GM23248 (cell line): ENCODE measurements around the gene ATAD1. TPM values are rescaled to one million over a fixed set of nuclear protein-coding genes. Genes with fewer than 3 reads are reported as not detected.

Source experiments
- DNase-seq: peaks from one replicate; pipeline ENCODE4 v3.0.0-alpha.2; 2015
- H2AFZ ChIP-seq: fragments of 200-600 bp; sonication (generic); 2 replicates; pipeline ENCODE4 v1.6.1; 2016; ENCODE audit warnings: antibody characterized with exemption
- H3F3A ChIP-seq: fragments of 200-600 bp; sonication (generic); 2 replicates; pipeline ENCODE4 v1.6.1; 2016; ENCODE audit warnings: mild to moderate bottlenecking, antibody characterized with exemption, mixed run types; ENCODE audit not compliant: insufficient read depth
- H3K27ac ChIP-seq: fragments of 200-600 bp; sonication (generic); 2 replicates; pipeline ENCODE4 v1.5.1; 2016; ENCODE audit warnings: mild to moderate bottlenecking
- H3K27me3 ChIP-seq: fragments of 200-600 bp; sonication (generic); replicated peaks from 2 replicates; pipeline ENCODE4 v1.6.1; 2016; ENCODE audit warnings: mild to moderate bottlenecking; ENCODE audit not compliant: insufficient read depth
- H3K36me3 ChIP-seq: fragments of 200-600 bp; sonication (generic); 2 replicates; pipeline ENCODE4 v1.6.1; 2016; ENCODE audit warnings: low read depth, mild to moderate bottlenecking
- H3K4me1 ChIP-seq: fragments of 200-600 bp; sonication (generic); 2 replicates; pipeline ENCODE4 v1.6.1; 2016; ENCODE audit warnings: mild to moderate bottlenecking; ENCODE audit not compliant: insufficient read depth
- H3K4me2 ChIP-seq: fragments of 200-600 bp; sonication (generic); one replicate; pipeline ENCODE4 v1.6.1; 2016; ENCODE audit warnings: mild to moderate bottlenecking; ENCODE audit not compliant: unreplicated experiment
- H3K4me3 ChIP-seq: fragments of 200-600 bp; sonication (generic); 2 replicates; pipeline ENCODE4 v1.5.1; 2016; ENCODE audit warnings: mild to moderate bottlenecking
- H3K79me2 ChIP-seq: fragments of 200-600 bp; sonication (generic); 2 replicates; pipeline ENCODE4 v1.6.1; 2016; ENCODE audit warnings: mild to moderate bottlenecking; ENCODE audit not compliant: insufficient read depth
- H3K9ac ChIP-seq: fragments of 200-600 bp; sonication (generic); 2 replicates; pipeline ENCODE4 v1.6.1; 2016; ENCODE audit warnings: mild to moderate bottlenecking
- H3K9me2 ChIP-seq: fragments of 200-600 bp; sonication (generic); 2 replicates; pipeline ENCODE4 v1.6.1; 2016; ENCODE audit warnings: mixed run types, mild to moderate bottlenecking, moderate library complexity; ENCODE audit not compliant: insufficient read depth
- H3K9me3 ChIP-seq: fragments of 200-600 bp; sonication (generic); one replicate; pipeline ENCODE4 v1.6.1; 2017; ENCODE audit warnings: low read depth
- H4K20me1 ChIP-seq: fragments of 200-600 bp; sonication (generic); 2 replicates; pipeline ENCODE4 v1.6.0; 2016; ENCODE audit not compliant: insufficient read depth
- EZH2 ChIP-seq: fragments of 200-600 bp; sonication (generic); IDR thresholded peaks from 2 replicates; pipeline ENCODE4 v1.6.1; 2018; ENCODE audit warnings: antibody characterized with exemption, mild to moderate bottlenecking; ENCODE audit not compliant: insufficient read depth, poor library complexity, severe bottlenecking
- EZH2phosphoT487 ChIP-seq: fragments of 200-600 bp; sonication (generic); IDR thresholded peaks from 2 replicates; pipeline ENCODE4 v1.6.1; 2018; ENCODE audit warnings: antibody characterized with exemption, moderate library complexity, mild to moderate bottlenecking, low read depth; ENCODE audit not compliant: insufficient read depth
- WGBS, 2 experiments: methylation state at CpG; one replicate each; pipeline ENCODE4 v1.1.6; 2015 to 2017; ENCODE audit warnings: low lambda C conversion rate in 2 of 2, low coverage in 1 of 2; ENCODE audit errors: missing lambda C conversion rate in 2 of 2; 5-methylcytosine and 5-hydroxymethylcytosine counted together
- in situ Hi-C: fragments of 300-500 bp; cut with MboI; formaldehyde crosslinking; loops from 2 replicates; pipeline ENCODE4 v1.15.0; 2020
- polyA plus RNA-seq: library from polyadenylated mRNA; unstranded; fragments of >200 nt; fragmentation: Nextera tagmentation; extraction: Ambion mirVana; gene quantifications from 2 replicates; pipeline ENCODE4 v1.2.1, GENCODE V29; 2016
- total RNA-seq: library from RNA; depleted of rRNA; stranded (reverse); fragments of >200 nt; shearing (Covaris generic); gene quantifications from 2 replicates; pipeline ENCODE4 v1.2.3, GENCODE V29; 2014

The ATAD1 gene
- total and polyA plus RNA-seq, 2 experiments from 2014 or later, result 52.4 to 66.8 TPM

DNA sequence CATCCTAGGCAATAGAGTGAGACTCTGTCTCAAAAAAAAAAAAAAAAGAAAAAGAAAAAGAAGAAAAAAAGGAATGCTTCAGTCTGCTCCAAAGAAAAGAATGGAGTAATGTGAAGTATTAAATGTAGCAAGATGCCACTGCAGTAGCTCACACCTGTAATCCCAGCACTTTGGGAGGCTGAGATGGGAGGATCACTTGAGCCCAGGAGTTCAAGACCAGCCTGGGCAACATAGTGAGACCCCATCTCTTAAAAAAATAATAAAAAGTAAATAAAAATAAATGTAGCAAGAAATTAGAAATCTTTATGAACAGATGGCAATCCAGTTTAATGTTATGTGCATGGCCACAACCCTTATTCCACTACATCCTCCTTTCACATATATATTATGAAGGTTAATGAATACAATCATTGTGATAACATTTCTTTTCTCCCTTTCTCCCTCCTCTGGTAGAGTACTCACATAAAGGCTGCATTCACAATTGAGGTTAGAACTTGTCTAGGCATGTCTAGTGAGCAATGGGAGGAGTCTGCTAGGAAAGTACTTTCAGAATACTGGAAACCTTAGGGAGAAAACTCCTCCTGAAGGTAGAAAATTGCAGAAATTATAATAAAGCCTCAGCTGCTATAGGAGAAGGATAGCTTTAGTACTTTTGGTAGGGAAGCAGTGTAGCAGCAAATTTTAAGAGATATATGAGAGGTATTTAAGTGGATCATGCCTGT, 24.9 kb upstream of the ATAD1 start:
- DNase-seq, result peak; percentile 72
- peak overlapping the region; percentile 46 for H3K27ac ChIP-seq
- H3K9me2 ChIP-seq, result no peaks in the 10 kb centered on the region
- no peak overlapping the region for H3K4me3 ChIP-seq
- peak overlapping the region; percentile 55 for H2AFZ ChIP-seq
- 0 out of 2 replicates have a peak, but pooled peaks cover 3% of the 10 kb centered on the region for H3F3A ChIP-seq
- H3K36me3 ChIP-seq, result no peaks in the 10 kb centered on the region
- peak overlapping the region; percentile 10 for H3K9ac ChIP-seq
- in situ Hi-C loops, result no loop called here
- no peaks in the 10 kb centered on the region for H3K79me2 ChIP-seq
- H3K4me2 ChIP-seq, result peak overlapping the region; percentile 28
- peaks cover 27% of the 10 kb centered on the region for H3K4me1 ChIP-seq
- no peaks in the 10 kb centered on the region for H3K27me3 ChIP-seq
- H3K9me3 ChIP-seq, result no peaks in the 10 kb centered on the region
- no peaks in the 10 kb centered on the region for H4K20me1 ChIP-seq
- TF ChIP-seq EZH2phosphoT487 (no peak), EZH2 (no peak)

GRCh38 chr10:87842220-87842641, 24.2 kb upstream of the ATAD1 start:
- no peak overlapping the region for H3K4me3 ChIP-seq
- peak; percentile 23 for DNase-seq
- H2AFZ ChIP-seq, result no peak overlapping the region
- in situ Hi-C loops, result no loop called here
- TF ChIP-seq EZH2, result no peak
- TF ChIP-seq EZH2phosphoT487, result no peak
- H3K9me3 ChIP-seq, result no peaks in the 10 kb centered on the region
- peaks cover 22% of the 10 kb centered on the region; the same call in 1 of the 2 replicates for H3K4me1 ChIP-seq
- H3F3A ChIP-seq, result 0 out of 2 replicates have a peak, but pooled peaks cover 3% of the 10 kb centered on the region
- no peak overlapping the region for H3K9ac ChIP-seq
- no peaks in the 10 kb centered on the region for H3K27me3 ChIP-seq
- no peaks in the 10 kb centered on the region for H3K36me3 ChIP-seq
- no peaks in the 10 kb centered on the region for H4K20me1 ChIP-seq
- 0 out of 2 replicates have a peak overlapping the region, but pooled peaks have one; percentile 46 for H3K27ac ChIP-seq
- WGBS, 2 experiments, result 97 to 100% methylated on average over 1 of the region's 1 CpG
- no peak overlapping the region for H3K4me2 ChIP-seq
- no peaks in the 10 kb centered on the region for H3K9me2 ChIP-seq
- H3K79me2 ChIP-seq, result no peaks in the 10 kb centered on the region

- no peak overlapping the region for H3K4me3 ChIP-seq
- H3K79me2 ChIP-seq, result no peaks in the 10 kb centered on the region
- in situ Hi-C loops, result no loop called here
- H3K27me3 ChIP-seq, result no peaks in the 10 kb centered on the region
- H3K9me3 ChIP-seq, result no peaks in the 10 kb centered on the region
- no peaks in the 10 kb centered on the region for H4K20me1 ChIP-seq
- WGBS, 2 experiments, result 86 to 96% methylated on average over 3 of the region's 3 CpGs
- H3K27ac ChIP-seq, result no peak overlapping the region
- peak; percentile 11 for DNase-seq
- H3K9me2 ChIP-seq, result no peaks in the 10 kb centered on the region
- H3K36me3 ChIP-seq, result no peaks in the 10 kb centered on the region
- H2AFZ ChIP-seq, result no peak overlapping the region
- no peak for TF ChIP-seq EZH2
- TF ChIP-seq EZH2phosphoT487, result no peak
- 0 out of 2 replicates have a peak, but pooled peaks cover 3% of the 10 kb centered on the region for H3F3A ChIP-seq
- H3K4me2 ChIP-seq, result no peak overlapping the region
- no peak overlapping the region for H3K9ac ChIP-seq
- peaks cover 22% of the 10 kb centered on the region; the same call in 1 of the 2 replicates for H3K4me1 ChIP-seq
Measured at GRCh38 chr10:87841186-87841585, 23.2 kb upstream of the ATAD1 start.

DNA sequence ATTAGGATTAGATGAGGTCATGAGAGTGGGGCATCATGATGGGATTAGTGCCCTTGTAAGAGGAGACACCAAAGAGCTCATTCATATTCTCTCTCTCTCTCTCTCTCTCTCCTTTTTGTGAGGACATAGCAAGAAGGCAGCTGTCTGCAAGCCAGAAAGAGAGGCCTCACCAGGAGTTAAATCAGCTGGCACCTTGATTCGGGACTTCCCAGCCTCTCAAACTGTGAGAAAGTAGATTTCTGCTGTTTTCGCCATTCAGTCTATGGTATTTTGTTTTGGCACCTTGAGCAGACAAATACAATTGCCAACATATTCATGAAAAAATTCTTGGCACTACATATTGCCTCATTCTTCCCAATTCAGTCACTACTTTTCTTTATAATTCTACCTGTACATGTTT, 20.6 kb upstream of the ATAD1 start:
- no peaks in the 10 kb centered on the region for H3K27me3 ChIP-seq
- no peaks in the 10 kb centered on the region for H3K79me2 ChIP-seq
- TF ChIP-seq EZH2, result no peak
- TF ChIP-seq EZH2phosphoT487, result no peak
- H2AFZ ChIP-seq, result no peak overlapping the region
- no peaks in the 10 kb centered on the region for H3K9me2 ChIP-seq
- in situ Hi-C loops, result no loop called here
- H4K20me1 ChIP-seq, result no peaks in the 10 kb centered on the region
- H3K36me3 ChIP-seq, result no peaks in the 10 kb centered on the region
- no peak for DNase-seq
- H3K9me3 ChIP-seq, result no peaks in the 10 kb centered on the region
- no peak overlapping the region for H3K4me2 ChIP-seq
- H3K27ac ChIP-seq, result no peak overlapping the region
- H3K4me1 ChIP-seq, result peaks cover 16% of the 10 kb centered on the region; the same call in 1 of the 2 replicates
- WGBS, 2 experiments, result 83 to 96% methylated on average over 2 of the region's 2 CpGs
- H3F3A ChIP-seq, result no peaks in the 10 kb centered on the region
- H3K9ac ChIP-seq, result no peak overlapping the region
- no peak overlapping the region for H3K4me3 ChIP-seq
